ENCODE results near the gene TIRAP.

DNA sequence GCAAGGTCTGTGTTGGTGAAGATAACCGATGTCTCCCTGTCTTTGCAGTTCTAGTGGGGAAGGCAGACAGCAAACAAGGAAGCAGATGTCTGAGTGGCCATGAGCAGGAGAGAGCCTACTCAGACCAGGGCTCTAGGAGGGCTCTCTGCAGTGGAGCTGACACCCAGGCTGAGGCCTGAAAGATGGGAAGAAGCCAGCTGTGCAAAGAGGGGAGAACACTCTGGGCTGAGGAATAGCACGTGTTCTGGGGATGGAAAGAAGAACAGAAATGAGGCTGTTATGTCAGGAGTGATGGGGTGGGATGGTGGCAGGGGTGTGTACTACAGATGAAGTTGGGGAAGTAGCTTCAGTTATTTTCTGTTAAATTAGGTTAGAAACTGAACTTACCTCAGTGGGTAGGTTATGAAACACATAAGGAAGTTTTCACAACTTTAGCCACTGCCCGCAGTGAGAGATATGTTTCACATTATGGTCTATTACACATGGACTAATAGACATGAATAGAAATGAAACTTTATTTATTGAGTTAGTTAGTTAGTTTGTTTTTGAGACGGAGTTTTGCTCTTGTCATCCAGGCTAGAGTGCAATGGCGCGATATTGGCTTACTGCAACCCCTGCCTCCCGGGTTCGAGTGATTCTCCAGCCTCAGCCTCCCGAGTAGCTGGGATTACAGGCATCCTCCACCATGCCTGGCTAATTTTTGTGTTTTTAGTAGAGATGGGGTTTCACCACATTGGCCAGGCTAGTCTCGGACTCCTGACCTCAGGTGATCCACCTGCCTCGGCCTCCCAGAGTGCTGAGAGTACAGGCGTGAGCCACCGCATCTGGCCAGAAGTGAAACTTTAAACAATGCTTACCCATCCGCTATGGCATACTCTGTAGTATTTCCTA lies 28.8 kb downstream of the TIRAP start:
- TF ChIP-seq, protein P1, sequence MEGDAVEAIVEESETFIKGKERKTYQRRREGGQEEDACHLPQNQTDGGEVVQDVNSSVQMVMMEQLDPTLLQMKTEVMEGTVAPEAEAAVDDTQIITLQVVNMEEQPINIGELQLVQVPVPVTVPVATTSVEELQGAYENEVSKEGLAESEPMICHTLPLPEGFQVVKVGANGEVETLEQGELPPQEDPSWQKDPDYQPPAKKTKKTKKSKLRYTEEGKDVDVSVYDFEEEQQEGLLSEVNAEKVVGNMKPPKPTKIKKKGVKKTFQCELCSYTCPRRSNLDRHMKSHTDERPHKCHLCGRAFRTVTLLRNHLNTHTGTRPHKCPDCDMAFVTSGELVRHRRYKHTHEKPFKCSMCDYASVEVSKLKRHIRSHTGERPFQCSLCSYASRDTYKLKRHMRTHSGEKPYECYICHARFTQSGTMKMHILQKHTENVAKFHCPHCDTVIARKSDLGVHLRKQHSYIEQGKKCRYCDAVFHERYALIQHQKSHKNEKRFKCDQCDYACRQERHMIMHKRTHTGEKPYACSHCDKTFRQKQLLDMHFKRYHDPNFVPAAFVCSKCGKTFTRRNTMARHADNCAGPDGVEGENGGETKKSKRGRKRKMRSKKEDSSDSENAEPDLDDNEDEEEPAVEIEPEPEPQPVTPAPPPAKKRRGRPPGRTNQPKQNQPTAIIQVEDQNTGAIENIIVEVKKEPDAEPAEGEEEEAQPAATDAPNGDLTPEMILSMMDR (IDR thresholded peaks at IDR 0.05), result no peak
- TF ChIP-seq POLR2A (IDR thresholded peaks at IDR 0.05), result no peak
